Lung (tissue), 12 donors: ENCODE results near the gene ADAMTS17. TPM values are rescaled to one million over a fixed set of nuclear protein-coding genes. Genes with fewer than 3 reads are reported as not detected.

Source experiments
- ATAC-seq: fragments of 200-7000 bp; cut with Tn5 transposase; one replicate; pipeline ENCODE4 v1.9.1; 2020; ENCODE audit warnings: moderate number of reproducible peaks; ENCODE audit not compliant: insufficient read depth, low FRiP score
- DNase-seq, 3 donors: peaks; one replicate each; pipeline ENCODE4 v3.0.0-alpha.2; 2013 to 2017
- H3K27ac ChIP-seq, 2 donors: one replicate each; pipeline ENCODE4 v1.5.1; 2013; ENCODE audit warnings: mild to moderate bottlenecking in 2 of 2, moderate library complexity in 2 of 2, control low read depth in 1 of 2, inconsistent platforms in 1 of 2, low read depth in 1 of 2, low read length in 1 of 2
- H3K27me3 ChIP-seq, 3 donors: one replicate each; pipeline ENCODE4 v1.5.1; 2013; ENCODE audit warnings: low read length in 2 of 3; ENCODE audit not compliant: control insufficient read depth in 3 of 3, insufficient read depth in 3 of 3
- H3K36me3 ChIP-seq, 4 donors: one replicate each; pipeline ENCODE4 v1.5.1; 2013; ENCODE audit warnings: low read length in 4 of 4, mild to moderate bottlenecking in 1 of 4, moderate library complexity in 1 of 4; ENCODE audit not compliant: control insufficient read depth in 4 of 4, insufficient read depth in 4 of 4
- H3K4me1 ChIP-seq, 5 donors: one replicate each; pipeline ENCODE4 v1.5.1; 2013; ENCODE audit warnings: low read length in 5 of 5, mild to moderate bottlenecking in 2 of 5, moderate library complexity in 1 of 5; ENCODE audit not compliant: control insufficient read depth in 5 of 5, insufficient read depth in 5 of 5
- H3K4me3 ChIP-seq: one replicate; pipeline ENCODE4 v1.5.1; 2013; ENCODE audit warnings: mild to moderate bottlenecking, control low read depth, moderate library complexity
- H3K9ac ChIP-seq, 2 donors: one replicate each; pipeline ENCODE4 v1.5.1; 2013; ENCODE audit warnings: low read length in 2 of 2, control low read depth in 1 of 2; ENCODE audit not compliant: insufficient read depth in 1 of 2
- H3K9me3 ChIP-seq, 4 donors: one replicate each; pipeline ENCODE4 v1.5.1; 2013; ENCODE audit warnings: low read length in 3 of 4, mild to moderate bottlenecking in 1 of 4, moderate library complexity in 1 of 4; ENCODE audit not compliant: control insufficient read depth in 4 of 4, insufficient read depth in 3 of 4
- CTCF ChIP-seq: IDR thresholded peaks from 2 replicates; pipeline ENCODE4 v1.5.1; 2012; ENCODE audit warnings: mild to moderate bottlenecking; ENCODE audit errors: control extremely low read depth, extremely low read depth
- WGBS, 2 donors: extraction: QIAGEN DNeasy Blood & Tissue Kit; methylation state at CpG; one replicate each; pipeline ENCODE4 v1.1.7; 2013; 5-methylcytosine and 5-hydroxymethylcytosine counted together
- polyA plus RNA-seq, 2 donors: library from polyadenylated mRNA; stranded (reverse); fragments of 200-250 nt; gene quantifications; one replicate each; pipeline ENCODE4 v1.2.1, GENCODE V29; 2013
- total RNA-seq, 2 donors: library from RNA; depleted of rRNA in 1 of 2; stranded (reverse); fragments of >200 nt in 1 of 2; gene quantifications; one replicate each; pipeline ENCODE4 v1.2.1, GENCODE V29; 2014 to 2021
- donor health status: control.
- donor health status: control.
- donor health status: Bipolar disorder and iron deficiency.
- donor health status: healthy.
- donor health status: DM: yes; HTN: yes; CAD: no.

ADAMTS17 gene
- total and polyA plus RNA-seq, 4 donors: 0.47 to 6.6 (median 2.2) TPM

GRCh38 chr15:100308213-100308600, 33.6 kb downstream of the ADAMTS17 start:
- ATAC-seq (no peak), DNase-seq (peak in 2 of 3 donors; percentile 55 to 59)
- no peak overlapping the region for H3K9ac ChIP-seq
- 30 to 40% methylated on average over 7 of the region's 7 CpGs for WGBS, 2 donors
- H3K4me3 ChIP-seq: no peak overlapping the region
- no peaks in the 10 kb centered on the region for H3K27me3 ChIP-seq
- peaks cover 0 to 2% (median 0%) of the 10 kb centered on the region in 4 donors for H3K9me3 ChIP-seq
- no peak overlapping the region for H3K27ac ChIP-seq
- no peaks in the 10 kb centered on the region for H3K36me3 ChIP-seq
- no peak for TF ChIP-seq CTCF
- H3K4me1 ChIP-seq: peaks cover 0 to 47% (median 11%) of the 10 kb centered on the region in 5 donors

GRCh38 chr15:100307241-100308212, 34.2 kb downstream of the ADAMTS17 start:
- peak in 1 of 3 donors; percentile 56 for DNase-seq
- Histone ChIP-seq H3K36me3 (no peaks in the 10 kb centered on the region), H3K27me3 (no peaks in the 10 kb centered on the region), H3K4me1 (peaks cover 0 to 47% (median 11%) of the 10 kb centered on the region in 5 donors), H3K27ac (no peak overlapping the region), H3K4me3 (peak overlapping the region; percentile 2), H3K9me3 (peaks cover 0 to 2% (median 0%) of the 10 kb centered on the region in 4 donors), H3K9ac (peak overlapping the region in 1 of 2 donors; percentile 30)
- WGBS, 2 donors: 69 to 77% methylated on average over 16 of the region's 16 CpGs
- no peak for TF ChIP-seq CTCF
- ATAC-seq: no peak

GRCh38 chr15:100306098-100306497, 35.7 kb downstream of the ADAMTS17 start:
- ATAC-seq: no peak
- no peak for TF ChIP-seq CTCF
- no peaks in the 10 kb centered on the region for H3K36me3 ChIP-seq
- no peak overlapping the region for H3K27ac ChIP-seq
- 91 to 93% methylated on average over 8 of the region's 8 CpGs for WGBS, 2 donors
- peaks cover 0 to 2% (median 0%) of the 10 kb centered on the region in 4 donors for H3K9me3 ChIP-seq
- H3K4me1 ChIP-seq: peaks cover 0 to 38% (median 11%) of the 10 kb centered on the region in 5 donors
- no peak overlapping the region for H3K9ac ChIP-seq
- H3K27me3 ChIP-seq: no peaks in the 10 kb centered on the region
- no peak for DNase-seq
- no peak overlapping the region for H3K4me3 ChIP-seq
